ENCODE measurements around the gene PDIA2. TPM values are rescaled to one million over a fixed set of nuclear protein-coding genes. Genes with fewer than 3 reads are reported as not detected.

PDIA2 gene
- polyA plus RNA-seq (2012; rRNA removed) = 1.7 and 2.5 TPM in 2 replicates
- polyA plus RNA-seq (2012; cell fraction: cytosol; rRNA removed) = 0.21 and 0.24 TPM in 2 replicates
- polyA plus RNA-seq (2012; cell fraction: nucleus; rRNA removed) = 18.8 and 22.7 TPM in 2 replicates

GRCh38 chr16:283033-283805 is at the start of gene PDIA2:
PDIA2 (plus strand) TSS chr16:283164; CDS start chr16:283170, 6 bp downstream.
- POLR2A ChIA-PET = interaction anchor here (0.6 kb wide), 1 partner anchor 45 kb away, joined by 3 read pairs; no protein-coding TSS in a partner anchor
- Histone ChIP-seq H4K20me1 (ENCODE audit: insufficient read depth) (no peaks in the 10 kb centered on the region), H3F3A (replicated peaks; ENCODE audit: insufficient read depth) (peaks cover 3% of the 10 kb centered on the region), H3K27ac (ENCODE audit: low read depth in 2 of 2, low read length in 1 of 2) (no peak within 1 kb of the TSS), H3K4me2 (no peak within 1 kb of the TSS), H3K4me3 (ENCODE audit: low read depth in 2 of 2, low read length in 1 of 2) (no peak within 1 kb of the TSS), H3K9me3 (no peaks in the 10 kb centered on the region), H3K36me3 (replicated peaks in 1 of 2; ENCODE audit: control insufficient read depth in 1 of 2, insufficient read depth in 2 of 2, low read length in 1 of 2) (peaks cover 0 to 11% of the 10 kb centered on the region in 2 experiments), H3K4me1 (ENCODE audit: control insufficient read depth in 1 of 2, insufficient read depth in 2 of 2, low read depth in 1 of 2, low read length in 1 of 2) (peaks cover 0 to 3% of the 10 kb centered on the region in 2 experiments; a peak in 1 of 4 replicates), H3K9me2 (no peaks in the 10 kb centered on the region), H3K27me3 (ENCODE audit: insufficient read depth) (no peaks in the 10 kb centered on the region), H2AFZ (ENCODE audit: low read depth) (no peak within 1 kb of the TSS), H3K9ac (no peak within 1 kb of the TSS), H3K79me2 (ENCODE audit: insufficient read depth) (no peaks in the 10 kb centered on the region)
- WGBS (ENCODE audit: low lambda C conversion rate) = 82% methylated on average over 9 of the region's 25 CpGs
- TF ChIP-seq EP300 (IDR thresholded peaks at IDR 0.05; ENCODE audit: borderline replicate concordance in 1 of 2, low read depth in 1 of 2, low read length in 1 of 2) (no peak), MEF2A (IDR thresholded peaks at IDR 0.05; ENCODE audit: borderline replicate concordance, low read depth) (no peak), GATA2 (CRISPR knock-in tag; IDR thresholded peaks at IDR 0.05) (no peak), USF2 (IDR thresholded peaks at IDR 0.05; ENCODE audit: borderline replicate concordance, low read depth, low read length) (no peak), TEAD4 (IDR thresholded peaks at IDR 0.05; ENCODE audit: borderline replicate concordance, insufficient read depth) (no peak), FOXM1 (IDR thresholded peaks at IDR 0.05; ENCODE audit: low read depth) (no peak)
- CTCF ChIA-PET = no interaction called here
- DNase-seq = no peak

GRCh38 chr16:234468-235305 is 48.3 kb upstream of the PDIA2 start, which contains the start of gene FAM234A:
FAM234A (plus strand) TSS chr16:234821; CDS start chr16:254414, 19,593 bp downstream.
- Histone ChIP-seq H3K9ac (peak within 1 kb of the TSS; percentile 90), H3K79me2 (ENCODE audit: insufficient read depth) (peaks cover 28% of the 10 kb centered on the region), H3K27me3 (ENCODE audit: insufficient read depth) (no peaks in the 10 kb centered on the region), H3K9me3 (no peaks in the 10 kb centered on the region), H3K4me1 (ENCODE audit: control insufficient read depth in 1 of 2, insufficient read depth in 2 of 2, low read depth in 1 of 2, low read length in 1 of 2) (no peaks in the 10 kb centered on the region; a peak in 1 of 4 replicates), H3K9me2 (no peaks in the 10 kb centered on the region), H4K20me1 (ENCODE audit: insufficient read depth) (no peaks in the 10 kb centered on the region), H3K4me2 (peak within 1 kb of the TSS; percentile 88), H3F3A (replicated peaks; ENCODE audit: insufficient read depth) (peaks cover 23% of the 10 kb centered on the region), H3K27ac (ENCODE audit: low read depth in 2 of 2, low read length in 1 of 2) (peak within 1 kb of the TSS; percentile 92 to 98), H2AFZ (ENCODE audit: low read depth) (peak within 1 kb of the TSS; percentile 85), H3K36me3 (replicated peaks in 1 of 2; ENCODE audit: control insufficient read depth in 1 of 2, insufficient read depth in 2 of 2, low read length in 1 of 2) (no peaks in the 10 kb centered on the region), H3K4me3 (ENCODE audit: low read depth in 2 of 2, low read length in 1 of 2) (peak within 1 kb of the TSS; percentile 73 to 98)
- under 1% methylated on average over 29 of the region's 85 CpGs for WGBS (ENCODE audit: low lambda C conversion rate)
- CTCF ChIA-PET = interaction anchor here (0.6 to 2.5 kb wide), 11 partner anchors 9 to 128 kb away, joined by 3 to 21 read pairs (median 5); partner anchors contain the start of genes ARHGDIG, AXIN1 and HBQ1
- POLR2A ChIA-PET = interaction anchor here (1.1 to 1.2 kb wide), 2 partner anchors 10 to 42 kb away, joined by 3 to 6 read pairs; no protein-coding TSS in a partner anchor
- peak; percentile 96 for DNase-seq
- TF ChIP-seq ELF1 (IDR thresholded peaks at IDR 0.05) = peak; percentile 80
- no peak for TF ChIP-seq USF2 (IDR thresholded peaks at IDR 0.05; ENCODE audit: borderline replicate concordance, low read depth, low read length)
- peak; percentile 85 for TF ChIP-seq GABPA (IDR thresholded peaks at IDR 0.05; ENCODE audit: low read depth)
- TF ChIP-seq POLR2AphosphoS5 (IDR thresholded peaks at IDR 0.05; ENCODE audit: low read depth, low read length) = peak; percentile 82
- TF ChIP-seq RAD21 (IDR thresholded peaks at IDR 0.05; ENCODE audit: low read length) = no peak
- TF ChIP-seq SMC3 (IDR thresholded peaks at IDR 0.05; ENCODE audit: low read depth, low read length) = no peak
- TF ChIP-seq GATA2 (CRISPR knock-in tag; IDR thresholded peaks at IDR 0.05) = no peak
- TF ChIP-seq MAX (IDR thresholded peaks at IDR 0.05; ENCODE audit: low read depth) = no peak
- peak; percentile 58 for TF ChIP-seq CTCF (IDR thresholded peaks at IDR 0.05)
- no peak for TF ChIP-seq PBX3 (IDR thresholded peaks at IDR 0.05)
- TF ChIP-seq ZBTB33 (IDR thresholded peaks at IDR 0.05; ENCODE audit: borderline replicate concordance, low read depth) = no peak
- no peak for TF ChIP-seq CHD2 (IDR thresholded peaks at IDR 0.05; ENCODE audit: low read length, partially characterized antibody)
